Fibroblast of lung (primary cell): ENCODE data around the gene SDK2. TPM values are rescaled to one million over a fixed set of nuclear protein-coding genes. Genes with fewer than 3 reads are reported as not detected.

Source experiments
- DNase-seq, 2 donors: peaks; one replicate each; pipeline versions ENCODE4 v3.0.0 to v3.0.0-alpha.2; 2010; ENCODE audit warnings: low read depth in 2 of 2
- H2AFZ ChIP-seq: 2 replicates; pipeline ENCODE4 v1.5.1; 2012; ENCODE audit warnings: low read length, control low read depth, inconsistent platforms
- H3K27ac ChIP-seq: 2 replicates; pipeline ENCODE4 v1.5.1; 2011; ENCODE audit warnings: low read length, control low read depth; ENCODE audit not compliant: insufficient read depth
- H3K27me3 ChIP-seq: 2 replicates; pipeline ENCODE4 v1.5.1; 2011; ENCODE audit warnings: mild to moderate bottlenecking, low read length; ENCODE audit not compliant: control insufficient read depth, insufficient read depth
- H3K36me3 ChIP-seq: 2 replicates; pipeline ENCODE4 v1.5.1; 2011; ENCODE audit warnings: low read length; ENCODE audit not compliant: control insufficient read depth, insufficient read depth
- H3K4me1 ChIP-seq: 2 replicates; pipeline ENCODE4 v1.5.1; 2011; ENCODE audit warnings: low read length; ENCODE audit not compliant: control insufficient read depth, insufficient read depth; ENCODE audit errors: extremely low read depth
- H3K4me2 ChIP-seq: 2 replicates; pipeline ENCODE4 v1.5.1; 2011; ENCODE audit warnings: low read length, control low read depth; ENCODE audit not compliant: insufficient read depth; ENCODE audit errors: extremely low read depth
- H3K4me3 ChIP-seq, 4 experiments: fragments of 200-600 bp in 1 of 4; sonication (generic) in 1 of 4; replicated peaks in 1 of 4; 2 replicates each; pipeline ENCODE4 v1.5.1; 2011 to 2016; ENCODE audit warnings: low read length in 4 of 4, low read depth in 3 of 4, mild to moderate bottlenecking in 3 of 4, control low read depth in 2 of 4, inconsistent platforms in 1 of 4, mixed read lengths in 1 of 4; ENCODE audit not compliant: insufficient read depth in 1 of 4; ENCODE audit errors: control extremely low read depth in 1 of 4
- H3K79me2 ChIP-seq: 2 replicates; pipeline ENCODE4 v1.5.1; 2012; ENCODE audit warnings: mild to moderate bottlenecking, low read length, inconsistent platforms; ENCODE audit not compliant: control insufficient read depth, insufficient read depth
- H3K9ac ChIP-seq: 2 replicates; pipeline ENCODE4 v1.5.1; 2011; ENCODE audit warnings: mild to moderate bottlenecking, low read length, control low read depth; ENCODE audit not compliant: insufficient read depth
- H3K9me3 ChIP-seq: 2 replicates; pipeline ENCODE4 v1.5.1; 2012; ENCODE audit warnings: low read depth, low read length; ENCODE audit not compliant: control insufficient read depth, insufficient read depth
- H4K20me1 ChIP-seq: 2 replicates; pipeline ENCODE4 v1.5.1; 2011; ENCODE audit warnings: low read length; ENCODE audit not compliant: control insufficient read depth, insufficient read depth; ENCODE audit errors: extremely low read depth
- EZH2 ChIP-seq: IDR thresholded peaks from 2 replicates; pipeline ENCODE4 v1.5.1; 2012; ENCODE audit warnings: low read length, control low read depth, mild to moderate bottlenecking; ENCODE audit errors: missing control alignments
- polyA plus RNA-seq, 2 donors: library from polyadenylated mRNA; depleted of rRNA in 1 of 2; stranded (reverse) in 1 of 2; unstranded in 1 of 2; fragments of >200 nt; gene quantifications; 2 replicates each; pipeline ENCODE4 v1.2.1, GENCODE V29; 2011 to 2012; ENCODE audit warnings: missing spikeins in 1 of 2
- total RNA-seq: library from RNA; depleted of rRNA; stranded (reverse); fragments of >200 nt; gene quantifications from 2 replicates; pipeline ENCODE4 v1.2.1, GENCODE V29; 2014
- TF ChIP-seq, protein P1 (sequence below), 2 donors: IDR thresholded peaks in 1 of 2; conservative IDR thresholded peaks in 1 of 2; 1 replicate in 1 of 2; 2 replicates in 1 of 2; pipeline ENCODE4 v1.5.1; 2011 to 2012; ENCODE audit warnings: low read length in 2 of 2, control low read depth in 1 of 2, inconsistent platforms in 1 of 2, low read depth in 1 of 2, mild to moderate bottlenecking in 1 of 2

Gene SDK2
- total and polyA plus RNA-seq, 2 donors (not counting 1 experiment from before 2014, with no cell fraction given), result under 0.01 to 0.01 TPM

DNA sequence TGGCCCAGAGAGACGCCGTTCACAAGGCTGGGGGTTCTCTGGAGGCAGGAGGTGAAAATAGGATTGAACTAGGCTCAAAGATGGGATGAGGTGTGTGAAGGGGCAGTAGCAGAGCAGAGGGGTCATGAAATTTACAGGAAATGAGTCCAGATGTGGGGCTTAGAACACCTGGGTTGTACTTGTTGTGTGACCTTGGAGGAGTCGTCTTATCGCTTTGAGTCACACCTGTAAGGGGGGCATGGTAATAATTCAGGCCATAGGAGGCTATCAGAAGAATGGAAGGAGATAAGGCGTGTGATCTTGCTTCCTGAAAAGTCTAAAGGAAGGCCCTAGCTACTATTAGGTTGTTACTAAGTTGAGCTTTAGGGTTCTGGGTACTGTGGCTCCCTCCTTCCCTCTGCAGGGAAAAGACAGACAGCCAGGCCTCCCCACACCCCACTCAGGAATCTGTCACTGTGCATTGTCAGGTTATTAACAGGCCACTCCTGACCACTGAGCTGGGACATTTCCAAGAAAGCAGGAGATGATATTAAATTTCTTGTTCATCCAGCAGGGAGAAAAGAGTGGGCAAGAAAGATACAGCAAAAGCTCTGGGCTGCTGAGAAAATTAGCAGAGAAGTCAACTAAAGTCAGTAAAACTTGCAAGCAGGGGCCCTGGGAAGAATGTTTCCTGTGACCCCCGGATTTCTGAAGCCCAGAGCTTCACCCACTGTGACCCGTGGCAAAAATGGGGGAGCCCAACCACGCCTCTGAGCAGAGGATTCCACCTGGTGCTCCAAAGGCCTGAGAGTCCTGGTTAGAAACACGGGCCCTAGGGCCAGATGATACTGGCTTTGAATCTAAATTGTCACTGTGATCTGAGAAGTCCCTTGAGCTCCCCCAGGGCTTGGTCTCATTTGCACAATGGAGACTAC, 326.5 kb downstream of the SDK2 start:
- Histone ChIP-seq H3K9me3 (no peaks in the 10 kb centered on the region), H3K4me2 (no peak overlapping the region), H3K9ac (no peak overlapping the region), H3K36me3 (no peaks in the 10 kb centered on the region), H2AFZ (no peak overlapping the region), H3K79me2 (no peaks in the 10 kb centered on the region), H3K4me1 (peaks cover 2% of the 10 kb centered on the region), H4K20me1 (no peaks in the 10 kb centered on the region), H3K27ac (no peak overlapping the region), H3K27me3 (peaks cover 3% of the 10 kb centered on the region), H3K4me3 (no peak overlapping the region)
- DNase-seq, result no peak
- TF ChIP-seq EZH2, result no peak
- TF ChIP-seq, protein P1, sequence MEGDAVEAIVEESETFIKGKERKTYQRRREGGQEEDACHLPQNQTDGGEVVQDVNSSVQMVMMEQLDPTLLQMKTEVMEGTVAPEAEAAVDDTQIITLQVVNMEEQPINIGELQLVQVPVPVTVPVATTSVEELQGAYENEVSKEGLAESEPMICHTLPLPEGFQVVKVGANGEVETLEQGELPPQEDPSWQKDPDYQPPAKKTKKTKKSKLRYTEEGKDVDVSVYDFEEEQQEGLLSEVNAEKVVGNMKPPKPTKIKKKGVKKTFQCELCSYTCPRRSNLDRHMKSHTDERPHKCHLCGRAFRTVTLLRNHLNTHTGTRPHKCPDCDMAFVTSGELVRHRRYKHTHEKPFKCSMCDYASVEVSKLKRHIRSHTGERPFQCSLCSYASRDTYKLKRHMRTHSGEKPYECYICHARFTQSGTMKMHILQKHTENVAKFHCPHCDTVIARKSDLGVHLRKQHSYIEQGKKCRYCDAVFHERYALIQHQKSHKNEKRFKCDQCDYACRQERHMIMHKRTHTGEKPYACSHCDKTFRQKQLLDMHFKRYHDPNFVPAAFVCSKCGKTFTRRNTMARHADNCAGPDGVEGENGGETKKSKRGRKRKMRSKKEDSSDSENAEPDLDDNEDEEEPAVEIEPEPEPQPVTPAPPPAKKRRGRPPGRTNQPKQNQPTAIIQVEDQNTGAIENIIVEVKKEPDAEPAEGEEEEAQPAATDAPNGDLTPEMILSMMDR (conservative IDR thresholded peaks at IDR 0.05 in 1 of 2, IDR thresholded peaks at IDR 0.05 in 1 of 2; ENCODE audit: low read depth in 1 of 2, low read length in 2 of 2), result no peak

DNA sequence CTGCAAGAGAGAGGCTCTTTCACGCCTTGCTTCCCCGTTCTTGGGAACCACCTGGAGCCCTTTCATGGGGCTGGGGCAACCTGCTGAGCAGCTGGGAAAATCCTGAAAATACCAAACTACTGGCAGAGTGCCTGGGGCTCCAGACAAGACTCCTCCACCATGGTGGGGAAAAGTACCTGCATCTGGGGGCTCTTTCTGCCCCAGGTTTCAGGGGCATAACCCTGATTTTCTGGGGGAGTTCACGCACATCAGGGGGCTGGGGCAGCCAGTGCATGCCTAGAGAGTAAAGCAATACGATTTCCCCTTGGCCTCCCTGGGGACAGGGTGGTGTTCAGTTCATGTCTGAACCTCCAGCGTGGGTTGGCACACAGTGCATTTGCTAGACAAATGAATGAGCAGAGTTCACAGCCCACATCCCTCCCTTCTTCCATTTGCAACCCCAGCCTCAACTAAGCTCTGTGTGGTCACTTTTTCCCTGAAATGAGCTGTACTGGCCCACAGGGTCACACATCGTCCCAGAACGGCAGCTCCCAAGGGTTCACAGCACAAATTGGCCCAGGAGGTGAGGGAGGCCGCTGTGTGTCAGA, 327.2 kb downstream of the SDK2 start:
- Histone ChIP-seq H3K36me3 (no peaks in the 10 kb centered on the region), H3K9me3 (no peaks in the 10 kb centered on the region), H3K4me3 (no peak overlapping the region), H3K79me2 (no peaks in the 10 kb centered on the region), H4K20me1 (no peaks in the 10 kb centered on the region), H3K27ac (no peak overlapping the region), H2AFZ (no peak overlapping the region), H3K4me2 (no peak overlapping the region), H3K9ac (no peak overlapping the region), H3K4me1 (peaks cover 5% of the 10 kb centered on the region), H3K27me3 (peaks cover 3% of the 10 kb centered on the region)
- peak in 1 of 2 donors; percentile 47 for DNase-seq
- TF ChIP-seq EZH2, result no peak
- TF ChIP-seq, protein P1 (conservative IDR thresholded peaks at IDR 0.05 in 1 of 2, IDR thresholded peaks at IDR 0.05 in 1 of 2; ENCODE audit: low read depth in 1 of 2, low read length in 2 of 2), result no peak

DNA sequence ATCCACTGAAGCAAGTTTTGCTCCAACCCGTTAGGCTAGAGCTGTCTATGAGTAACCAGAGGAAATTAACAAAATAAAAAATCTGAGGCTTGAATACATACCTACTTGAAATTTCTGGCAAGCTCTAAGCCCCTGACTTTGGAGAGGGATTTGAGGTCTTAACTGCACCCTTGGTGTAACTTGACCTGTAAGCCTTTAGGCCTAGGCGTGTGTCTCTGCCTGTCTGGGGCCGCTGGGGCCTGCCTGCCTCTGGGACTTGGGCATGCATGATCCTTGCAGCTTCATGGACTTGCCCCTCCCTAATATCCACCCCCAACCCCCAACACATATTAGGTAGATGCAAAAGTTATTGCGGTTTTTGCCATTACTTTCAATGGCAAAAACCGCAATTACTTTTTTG, 328.8 kb downstream of the SDK2 start:
- no peak overlapping the region for H3K4me3 ChIP-seq
- no peaks in the 10 kb centered on the region for H3K9me3 ChIP-seq
- H3K27me3 ChIP-seq, result no peaks in the 10 kb centered on the region
- no peak overlapping the region for H3K9ac ChIP-seq
- no peak overlapping the region for H3K4me2 ChIP-seq
- H3K36me3 ChIP-seq, result no peaks in the 10 kb centered on the region
- peaks cover 6% of the 10 kb centered on the region for H3K79me2 ChIP-seq
- TF ChIP-seq, protein P1 (conservative IDR thresholded peaks at IDR 0.05 in 1 of 2, IDR thresholded peaks at IDR 0.05 in 1 of 2; ENCODE audit: low read depth in 1 of 2, low read length in 2 of 2), result no peak
- no peak for TF ChIP-seq EZH2
- H3K4me1 ChIP-seq, result peaks cover 5% of the 10 kb centered on the region
- no peak overlapping the region for H3K27ac ChIP-seq
- no peaks in the 10 kb centered on the region for H4K20me1 ChIP-seq
- DNase-seq, result no peak
- no peak overlapping the region for H2AFZ ChIP-seq
